HG03060 (cell line): Measurements from ENCODE around the gene GAN.
"Not testable (repeated sequence)": the region's sequence is repeated elsewhere in the genome, so short reads cannot be mapped to it uniquely, and the experiment has no call there.

ENCODE experiments used
- ATAC-seq: cut with Tn5 transposase; IDR thresholded peaks from one replicate; pipeline ENCODE4 v1.9.1; 2021; ENCODE audit warnings: low read depth, moderate number of reproducible peaks; ENCODE audit not compliant: unreplicated experiment

Gene GAN

DNA sequence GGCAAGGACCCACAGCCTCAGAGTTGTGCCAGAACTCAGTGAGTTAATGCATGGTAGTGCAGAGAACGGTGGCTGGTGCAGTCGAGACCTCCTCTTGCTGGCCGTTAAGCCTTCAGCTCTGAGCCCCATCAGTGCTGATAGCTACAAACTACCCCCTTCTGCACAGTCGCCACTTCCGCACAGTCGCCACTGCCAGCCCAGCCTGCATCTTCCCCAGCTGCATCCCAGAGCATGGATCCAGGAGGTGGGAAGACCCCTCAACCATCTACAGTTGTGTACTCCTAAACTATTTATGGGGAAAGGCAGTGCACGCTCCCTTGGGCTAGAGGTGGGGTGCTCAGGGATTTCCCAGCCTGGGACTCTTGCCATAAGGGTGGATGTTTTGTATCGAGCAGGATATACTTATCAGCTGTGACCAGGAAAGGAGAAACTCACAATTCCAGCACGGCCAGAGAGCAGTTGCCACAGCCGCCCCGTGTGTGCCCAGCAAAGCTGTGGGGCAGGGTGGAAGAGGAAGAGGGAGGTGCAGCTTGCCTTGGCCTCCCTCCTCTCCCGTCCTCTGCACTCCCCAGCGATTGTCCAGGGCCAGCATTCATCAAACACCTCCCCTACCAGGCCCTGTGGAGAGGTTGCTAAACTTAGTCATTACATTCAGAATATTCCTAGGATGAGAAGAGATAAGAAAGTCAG, 80.3 kb downstream of the GAN start:
- no peak for ATAC-seq

DNA sequence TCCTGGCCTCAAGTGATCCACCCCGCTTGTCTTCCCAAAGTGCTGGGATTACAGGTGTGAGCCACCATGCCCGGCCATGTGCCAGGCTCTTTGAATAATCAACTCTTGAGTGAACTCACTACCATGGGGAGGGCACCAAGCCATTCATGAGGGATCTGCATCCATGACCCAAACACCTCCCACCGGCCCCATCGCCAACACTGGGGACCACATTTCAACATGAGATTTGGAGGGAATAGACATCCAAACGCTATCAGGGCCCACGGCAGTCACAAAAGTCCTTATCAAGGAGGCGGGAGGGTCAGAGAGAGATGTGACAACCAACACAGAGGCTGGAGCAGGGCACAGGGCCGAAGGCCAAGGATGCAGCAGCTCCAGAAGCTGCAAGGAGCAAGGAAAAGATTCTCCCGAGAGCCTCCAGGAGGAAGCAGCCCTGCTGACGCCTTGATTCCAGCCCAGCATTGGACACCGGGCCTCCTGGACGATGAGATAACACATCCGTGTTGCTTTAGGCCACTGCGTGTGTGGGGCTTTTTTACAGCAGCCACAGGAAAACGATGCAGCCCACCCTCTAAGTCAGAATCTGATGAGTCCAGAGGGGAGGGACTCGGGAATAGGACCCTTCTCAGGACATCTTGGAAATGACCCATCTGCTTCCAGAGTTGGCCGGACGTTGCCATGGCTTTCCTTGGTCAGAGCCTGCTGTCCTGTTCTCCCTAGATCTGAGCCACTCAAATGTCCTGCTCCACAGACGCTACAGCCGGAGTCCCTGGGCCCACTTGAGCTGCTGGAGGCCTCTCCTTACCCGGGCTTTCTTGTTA, 82.5 kb downstream of the GAN start:
- ATAC-seq = no peak

DNA sequence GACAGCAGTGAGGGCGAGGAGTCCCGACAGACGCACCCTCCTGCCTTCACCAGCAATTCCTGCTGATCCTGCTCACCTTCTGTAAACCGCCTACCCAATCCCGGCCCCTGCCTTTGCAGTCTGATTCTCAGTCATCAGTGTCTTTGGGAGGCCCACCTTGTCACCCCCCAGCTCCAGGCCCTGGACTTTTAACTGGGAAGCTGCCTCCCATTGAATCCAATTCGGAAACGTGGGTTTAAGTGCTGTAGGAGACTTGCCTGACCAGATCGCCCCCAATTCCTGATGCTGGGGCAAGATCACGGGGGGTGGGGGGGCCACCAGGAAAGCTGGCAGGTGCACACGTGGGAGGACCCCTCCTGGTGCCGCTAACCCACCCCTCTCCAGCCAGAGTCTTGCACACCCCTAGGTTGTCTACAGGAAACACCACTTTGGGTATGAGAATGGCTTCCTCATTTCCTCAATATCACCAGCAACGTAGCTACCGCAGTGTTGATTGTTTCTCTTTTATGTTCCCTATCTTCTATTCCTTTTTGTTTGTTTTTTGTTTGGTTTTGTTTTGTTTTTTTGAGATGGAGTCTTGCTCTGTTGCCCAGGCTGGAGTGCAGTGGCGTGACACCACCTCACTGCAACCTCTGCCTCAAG, 83.2 kb downstream of the GAN start:
- ATAC-seq = no peak

DNA sequence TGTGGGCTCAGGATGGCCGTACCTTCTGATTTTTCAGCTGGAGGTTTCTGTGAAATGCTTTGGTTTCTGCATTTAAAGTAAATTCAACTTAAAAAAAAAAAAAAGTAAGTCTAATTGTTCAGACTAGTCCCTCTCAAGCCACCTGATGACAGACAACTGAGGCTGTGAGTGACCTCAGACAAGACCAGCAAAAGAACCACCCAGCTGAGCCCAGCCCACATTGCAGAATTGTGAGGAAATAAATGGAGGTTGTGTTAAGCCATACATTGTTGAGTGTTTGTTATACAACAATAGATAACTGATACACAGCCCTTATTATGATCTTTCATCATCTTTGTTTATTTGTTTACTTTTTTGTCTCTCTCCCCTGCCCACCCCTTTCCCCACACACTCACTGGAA, 85.1 kb downstream of the GAN start:
- ATAC-seq = no peak

DNA sequence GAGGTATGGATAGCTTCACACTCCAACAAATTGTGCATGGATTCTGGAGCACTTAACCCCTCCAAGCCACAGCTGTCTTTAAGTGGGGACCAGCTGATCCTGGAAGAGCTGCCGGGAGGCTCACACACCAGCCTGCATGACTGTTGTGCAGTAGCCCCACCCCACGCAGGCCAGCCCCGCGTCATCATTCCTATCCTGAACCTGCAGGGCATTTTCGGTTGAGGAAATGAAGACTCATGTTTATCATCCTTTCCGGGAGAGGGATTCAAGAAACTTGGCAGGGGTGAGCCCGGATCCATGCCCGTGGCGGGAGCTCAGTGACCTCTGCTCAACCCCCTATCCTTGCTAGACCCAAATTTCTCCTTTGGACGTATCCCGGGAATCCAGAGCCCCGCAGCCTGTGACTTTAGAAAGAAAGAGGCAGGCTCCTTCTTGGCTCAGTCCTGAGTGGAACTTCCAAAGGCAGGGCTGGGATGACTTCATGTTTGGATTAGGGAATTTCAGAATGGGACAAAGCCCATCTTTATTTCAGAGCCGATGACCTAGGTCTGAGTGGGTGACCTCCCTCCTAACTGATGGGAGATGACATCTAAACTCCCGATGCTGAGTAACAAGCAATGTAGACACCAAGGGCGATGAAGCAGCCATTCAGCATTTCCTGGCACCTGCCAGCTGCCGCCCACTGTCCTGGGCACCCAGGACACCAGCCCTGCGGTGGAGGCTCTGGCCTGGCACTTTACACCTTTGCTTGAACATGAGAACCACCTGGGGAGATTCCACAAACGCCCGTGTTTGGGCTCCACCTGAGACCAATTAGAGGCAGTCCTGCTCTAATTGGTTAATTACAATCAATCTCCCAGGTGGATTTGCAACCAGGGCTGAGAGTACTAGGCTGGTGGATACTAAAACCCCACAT, 86.5 kb downstream of the GAN start:
- no peak for ATAC-seq

DNA sequence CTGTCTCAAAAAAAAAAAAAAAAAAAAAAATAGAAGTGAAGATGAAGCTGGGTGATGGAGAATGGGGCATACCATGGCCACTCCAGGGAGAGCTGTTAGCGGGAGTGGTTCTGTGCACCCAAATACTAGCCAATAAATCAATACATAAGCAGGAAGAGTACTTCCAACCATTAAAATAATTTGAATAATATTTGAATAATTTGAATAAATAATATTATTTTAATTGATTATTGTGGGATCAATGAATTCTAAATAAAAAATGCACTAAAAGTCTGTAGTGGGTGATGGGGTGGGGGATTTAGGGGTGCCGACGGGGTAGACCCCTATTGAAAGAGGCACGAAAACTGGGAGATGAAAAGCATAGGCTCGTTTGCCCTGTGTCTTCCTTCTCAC, 88.4 kb downstream of the GAN start:
- ATAC-seq = no peak

DNA sequence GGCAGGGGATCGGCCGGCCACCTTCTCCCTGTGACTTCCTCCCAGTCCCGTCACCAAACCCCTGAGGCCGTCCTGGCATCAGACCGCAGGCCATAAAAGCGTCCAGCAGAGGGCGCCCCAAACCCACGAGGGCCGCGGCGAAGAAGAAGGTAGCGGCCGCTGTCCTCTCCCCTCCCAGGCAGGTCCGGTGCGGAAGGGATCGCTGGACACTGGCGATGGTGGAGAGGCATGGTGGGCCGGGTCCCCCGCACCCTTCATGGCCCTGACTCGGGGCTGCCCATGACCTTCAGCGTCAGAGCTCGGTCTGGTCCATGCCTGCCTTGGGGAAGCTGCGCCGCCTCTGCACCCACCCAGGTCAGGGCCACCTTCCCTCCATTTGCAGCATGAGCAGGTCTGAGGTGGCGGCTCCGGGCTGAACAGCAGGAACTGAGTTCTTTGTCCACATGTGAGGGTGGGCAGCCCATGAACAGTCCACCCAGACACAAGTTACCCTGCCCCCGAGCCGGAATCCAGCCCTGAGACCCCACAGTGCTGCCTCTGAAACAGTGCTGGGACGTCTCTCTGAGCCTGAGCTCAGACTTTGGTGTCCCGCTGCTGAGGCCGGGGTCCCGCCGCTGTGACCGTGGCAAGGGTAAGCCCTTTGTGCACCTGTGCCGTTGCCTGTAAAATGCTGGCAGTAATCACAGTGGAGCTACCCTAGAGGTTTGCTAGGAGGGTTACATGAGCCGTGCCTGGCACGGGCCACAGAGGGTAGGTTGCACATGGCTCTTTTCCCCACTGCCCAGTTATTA, 89.0 kb downstream of the GAN start:
- ATAC-seq = no peak

DNA sequence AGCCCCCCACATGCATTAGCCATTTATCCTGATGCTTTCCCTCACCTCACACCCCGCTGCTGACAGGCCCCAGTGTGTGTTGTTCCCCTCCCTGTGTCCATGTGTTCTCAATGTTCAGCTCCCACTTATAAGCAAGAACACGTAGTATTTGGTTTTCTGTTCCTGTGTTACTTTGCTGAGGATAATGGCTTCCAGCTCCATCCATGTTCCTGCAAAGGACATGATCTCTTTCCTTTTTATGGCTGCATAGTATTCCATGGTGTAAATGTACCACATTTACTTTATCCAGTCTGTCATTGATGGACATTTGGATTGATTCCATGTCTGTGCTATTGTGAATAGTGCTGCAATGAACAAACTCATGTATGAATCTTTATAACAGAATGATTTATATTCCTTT, 90.2 kb downstream of the GAN start:
- not testable (repeated sequence) for ATAC-seq

DNA sequence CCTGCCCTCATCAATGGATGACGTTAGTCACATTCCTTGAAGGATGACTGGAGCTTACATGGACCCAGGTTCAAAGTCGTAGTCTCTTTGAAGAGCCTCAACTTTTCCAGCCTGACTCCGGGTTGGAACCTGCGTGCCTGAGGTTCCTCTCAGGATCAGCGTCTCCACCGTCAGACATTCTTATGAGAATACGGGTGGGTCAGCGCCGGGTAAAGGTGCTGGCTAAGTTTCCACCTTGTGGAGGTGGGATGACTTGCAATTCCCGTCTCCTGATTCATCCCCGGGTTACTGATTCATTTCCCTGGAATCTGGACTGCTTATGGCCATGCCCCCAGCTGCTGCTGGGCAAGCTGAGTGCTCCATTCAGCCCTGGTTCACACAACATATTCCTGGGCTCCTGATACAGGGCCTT, 90.9 kb downstream of the GAN start:
- no peak for ATAC-seq

DNA sequence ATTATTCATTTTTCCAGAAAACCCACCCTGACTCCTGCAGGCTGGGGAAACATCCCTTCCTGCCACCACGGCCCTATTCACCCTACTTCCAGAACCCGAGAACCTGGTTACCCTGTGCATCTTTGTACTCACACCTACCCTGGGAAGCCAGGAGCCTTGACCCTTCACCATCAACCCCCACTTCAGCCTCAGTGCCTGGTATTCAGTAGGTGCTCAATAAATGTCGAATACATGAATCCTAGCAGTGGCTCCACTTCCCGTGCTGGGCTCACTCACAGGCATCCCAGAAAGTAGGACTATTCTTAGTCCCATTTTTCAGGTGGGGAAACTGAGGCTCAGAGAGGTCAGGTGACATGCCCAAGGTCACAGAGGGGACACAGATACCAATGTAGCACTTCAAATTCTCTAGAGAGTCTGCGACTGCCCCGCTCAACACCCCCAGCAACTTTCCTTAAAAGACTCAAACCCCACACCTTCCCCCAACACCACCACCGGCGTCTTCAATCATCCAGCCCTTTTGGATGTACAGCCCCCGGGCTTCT, 93.7 kb downstream of the GAN start:
- no peak for ATAC-seq

DNA sequence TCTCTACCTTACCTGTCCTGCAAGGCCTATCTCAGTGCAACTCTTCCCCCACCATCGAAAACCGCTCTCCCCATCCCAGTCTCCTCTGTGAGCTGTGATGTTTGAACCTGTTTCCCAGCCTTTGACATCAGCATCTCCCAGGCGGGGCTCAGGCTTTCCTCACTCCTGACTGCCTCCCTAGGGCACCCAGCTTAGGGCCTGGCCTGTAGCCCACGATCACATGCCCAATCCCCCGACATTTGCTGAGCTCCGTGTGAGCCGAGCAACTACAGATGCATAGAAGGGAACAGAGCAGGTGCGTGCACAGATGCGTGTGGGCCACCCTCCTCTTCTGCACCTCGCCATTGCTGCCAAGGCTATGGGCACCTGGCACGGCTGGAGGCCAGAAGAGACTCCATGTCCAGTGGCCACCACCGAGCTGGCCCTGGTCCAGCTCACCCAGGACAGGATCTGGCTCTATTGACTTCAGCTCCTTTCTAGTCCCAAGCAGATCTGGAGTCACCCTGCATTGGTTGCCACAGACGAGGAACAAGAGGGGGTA, 94.3 kb downstream of the GAN start:
- no peak for ATAC-seq

DNA sequence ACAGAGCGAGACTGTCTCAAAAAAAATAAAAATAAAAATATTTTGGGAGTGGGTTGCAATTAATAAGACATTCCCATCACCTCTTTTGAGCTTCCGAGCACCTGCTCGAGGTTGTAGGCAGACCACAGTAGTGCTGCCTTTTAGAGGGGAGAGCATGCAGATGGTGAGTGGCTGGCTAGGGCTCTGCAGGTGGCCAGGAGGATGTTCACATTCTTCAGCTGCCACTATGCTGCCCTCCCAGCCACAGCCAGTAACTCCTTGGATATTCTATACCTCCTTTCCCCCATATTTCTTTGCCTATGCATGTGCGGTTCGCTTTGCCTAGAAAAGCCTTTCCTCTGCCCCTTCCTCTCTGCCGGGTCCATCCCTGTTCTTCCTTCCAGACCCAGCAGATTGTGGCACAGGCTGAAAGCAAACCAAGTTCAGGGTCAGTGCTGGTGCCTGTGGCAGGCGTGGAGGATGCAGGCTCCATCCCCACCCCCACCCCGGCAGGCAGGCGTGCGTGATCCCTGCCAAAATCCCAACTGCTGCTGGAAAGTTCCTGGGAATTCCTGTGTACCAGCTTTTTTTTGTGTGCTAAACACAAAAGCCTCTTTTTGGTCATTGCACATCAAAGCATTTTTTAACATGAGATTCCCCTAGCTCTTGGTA, 96.0 kb downstream of the GAN start:
- ATAC-seq = no peak

DNA sequence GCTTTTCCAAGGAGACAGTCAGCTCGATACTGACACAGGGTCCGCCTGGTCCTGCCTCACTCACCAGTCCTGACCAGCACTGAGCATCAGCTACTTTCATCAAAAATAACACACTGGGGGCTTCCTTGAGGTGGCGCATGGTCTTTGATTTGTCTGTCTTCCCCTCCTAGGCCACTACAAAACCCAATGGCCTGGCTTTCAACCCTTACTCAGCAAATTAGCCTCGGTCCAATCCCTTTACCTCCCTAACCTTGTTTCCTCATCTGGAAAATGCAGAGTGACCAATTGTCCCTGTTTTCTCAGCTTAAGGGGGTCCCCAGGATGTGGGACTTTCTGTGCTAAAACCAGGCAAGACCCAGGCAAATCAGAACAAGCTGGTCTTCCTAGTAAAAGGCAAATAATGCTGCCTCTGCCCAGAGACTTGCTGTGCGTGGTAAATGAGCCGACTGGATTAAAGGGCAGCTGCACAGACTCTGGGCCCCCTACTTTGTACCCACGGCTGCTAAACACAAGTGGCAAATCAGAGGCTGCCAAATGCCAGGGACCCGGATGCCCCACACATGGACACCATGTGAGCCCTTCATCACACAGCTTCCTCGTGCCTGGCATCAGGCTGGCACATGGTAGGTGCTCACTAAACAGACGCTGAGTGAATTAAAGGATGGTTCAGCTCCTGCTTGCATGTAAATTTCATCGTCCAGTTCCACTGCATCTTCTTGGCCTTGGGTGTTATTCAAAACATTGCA, 98.7 kb downstream of the GAN start:
- ATAC-seq = no peak

DNA sequence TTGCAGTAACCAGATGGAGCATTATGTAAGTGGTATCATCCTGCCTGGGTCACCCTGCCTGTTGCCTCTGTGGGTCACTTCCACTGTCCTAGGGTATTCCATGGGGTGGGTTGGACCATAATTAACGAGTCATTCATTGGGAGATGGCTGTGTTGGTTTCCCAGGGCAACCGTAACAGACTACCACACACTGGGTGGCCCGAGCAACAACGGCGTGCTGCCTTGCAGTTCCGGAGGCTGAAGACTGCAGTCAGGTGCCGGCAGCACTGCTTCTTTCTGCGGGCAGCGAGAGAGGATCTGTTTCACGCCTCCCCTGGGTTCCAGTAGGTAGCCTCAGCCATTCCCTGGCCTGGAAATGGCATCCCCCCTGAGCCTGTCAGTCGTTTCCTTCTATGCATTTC, 101.0 kb downstream of the GAN start:
- no peak for ATAC-seq

DNA sequence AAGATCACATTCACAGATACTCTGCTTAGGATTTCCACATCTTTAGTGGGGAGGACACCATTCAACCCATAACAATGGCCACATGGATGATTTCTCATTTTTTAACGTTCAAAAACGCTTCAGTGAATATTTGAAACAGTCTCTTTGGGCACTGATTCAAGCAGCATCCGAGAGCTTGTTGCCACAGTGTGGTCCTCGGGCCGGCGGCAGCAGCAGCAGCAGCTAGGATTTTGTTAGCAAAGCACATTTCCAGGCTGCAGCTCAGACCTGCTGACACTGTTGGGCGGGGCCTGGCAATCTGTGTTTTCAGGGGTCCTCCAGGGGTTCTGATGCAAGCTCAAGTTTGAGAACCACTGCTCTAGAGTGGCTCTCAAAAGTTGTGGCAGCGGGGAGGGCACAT, 102.0 kb downstream of the GAN start:
- no peak for ATAC-seq

DNA sequence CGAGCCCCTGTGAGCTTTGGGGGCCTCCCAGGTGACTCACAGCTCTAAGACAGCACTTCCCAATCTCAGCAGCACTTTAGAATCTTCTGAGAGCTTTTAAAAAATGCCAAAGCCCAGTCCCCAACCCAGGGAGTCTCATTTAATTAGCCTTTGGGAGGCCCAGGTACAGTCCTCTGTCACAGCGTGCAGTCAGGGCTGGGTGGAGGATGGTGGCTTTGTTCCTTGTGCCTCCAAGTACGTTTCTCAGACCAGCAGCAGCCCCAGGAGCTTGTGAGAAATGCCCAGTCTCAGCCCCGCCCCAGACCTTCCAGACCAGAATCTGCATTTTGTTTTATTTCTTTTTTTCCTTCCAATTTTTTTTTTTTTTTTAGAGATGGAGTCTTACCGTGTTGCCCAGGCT, 102.4 kb downstream of the GAN start:
- no peak for ATAC-seq

DNA sequence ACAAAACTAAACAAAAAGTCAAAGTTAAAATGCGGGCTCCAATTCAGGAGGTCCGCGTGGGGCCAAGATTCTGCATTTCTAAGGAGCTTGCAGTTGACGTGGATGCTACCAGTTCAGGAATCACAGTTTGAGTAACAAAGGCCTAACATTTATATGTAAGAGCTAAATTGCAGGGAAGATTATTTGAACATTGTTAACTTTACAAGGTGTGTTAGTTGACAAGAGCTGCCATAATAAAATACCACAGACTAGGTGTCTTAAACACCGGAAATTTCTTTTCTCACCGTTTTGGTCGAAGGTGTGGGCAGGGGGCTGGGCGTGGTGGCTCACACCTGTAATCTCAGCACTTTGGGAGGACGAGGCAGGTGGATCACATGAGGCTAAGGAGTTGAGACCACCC, 105.0 kb downstream of the GAN start:
- no peak for ATAC-seq

DNA sequence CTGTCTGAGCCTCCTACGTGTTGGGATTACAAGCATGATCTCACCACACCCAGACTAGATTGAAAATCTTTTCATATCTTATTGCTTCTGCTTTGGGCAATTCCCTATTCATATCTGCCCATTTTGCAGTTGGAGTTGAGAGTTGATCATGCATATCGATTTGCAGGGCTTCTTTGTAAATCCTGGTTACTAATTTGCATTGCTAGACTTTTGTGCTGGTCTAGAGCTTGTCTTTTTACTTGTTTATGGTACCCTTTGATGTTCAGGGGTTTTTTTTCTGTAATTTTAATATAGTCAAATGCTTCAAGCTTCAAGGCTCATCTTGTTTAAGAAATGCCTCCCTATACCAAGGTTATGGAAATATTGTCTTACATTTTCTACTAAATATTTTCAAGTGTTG, 106.4 kb downstream of the GAN start:
- no peak for ATAC-seq
